Large intestine (tissue), 3 donors: ENCODE results near the gene INHBE. TPM values are rescaled to one million over a fixed set of nuclear protein-coding genes. Genes with fewer than 3 reads are reported as not detected.
"Not testable (repeated sequence)": the region's sequence is repeated elsewhere in the genome, so short reads cannot be mapped to it uniquely, and the experiment has no call there.

Experiments used
- DNase-seq, 2 donors: peaks; one replicate each; pipeline versions ENCODE4 v3.0.0 to v3.0.0-alpha.2; 2013
- H3K27ac ChIP-seq: one replicate; pipeline ENCODE4 v1.5.1; 2013; ENCODE audit warnings: low read length
- H3K27me3 ChIP-seq: 2 replicates; pipeline ENCODE4 v1.6.1; 2013; ENCODE audit warnings: low read length; ENCODE audit not compliant: control insufficient read depth, insufficient read depth
- H3K36me3 ChIP-seq: 2 replicates; pipeline ENCODE4 v1.6.1; 2013; ENCODE audit warnings: low read length; ENCODE audit not compliant: control insufficient read depth, insufficient read depth
- H3K4me1 ChIP-seq: one replicate; pipeline ENCODE4 v1.6.1; 2013; ENCODE audit warnings: low read length; ENCODE audit not compliant: control insufficient read depth, insufficient read depth
- H3K4me3 ChIP-seq: one replicate; pipeline ENCODE4 v1.5.1; 2013; ENCODE audit warnings: low read length
- H3K9me3 ChIP-seq: one replicate; pipeline ENCODE4 v1.6.1; 2013; ENCODE audit warnings: mild to moderate bottlenecking, low read depth, low read length, moderate library complexity; ENCODE audit not compliant: control insufficient read depth
- WGBS: methylation state at CpG from one replicate; pipeline ENCODE4 v1.1.5; 2013; ENCODE audit warnings: low lambda C conversion rate; ENCODE audit not compliant: insufficient coverage; 5-methylcytosine and 5-hydroxymethylcytosine counted together
- polyA plus RNA-seq: library from polyadenylated mRNA; unstranded; fragments of 120-200 nt; gene quantifications from one replicate; pipeline ENCODE4 v1.2.1, GENCODE V29; 2013

Gene INHBE
- polyA plus RNA-seq, 1 donor = 0.28 TPM

DNA sequence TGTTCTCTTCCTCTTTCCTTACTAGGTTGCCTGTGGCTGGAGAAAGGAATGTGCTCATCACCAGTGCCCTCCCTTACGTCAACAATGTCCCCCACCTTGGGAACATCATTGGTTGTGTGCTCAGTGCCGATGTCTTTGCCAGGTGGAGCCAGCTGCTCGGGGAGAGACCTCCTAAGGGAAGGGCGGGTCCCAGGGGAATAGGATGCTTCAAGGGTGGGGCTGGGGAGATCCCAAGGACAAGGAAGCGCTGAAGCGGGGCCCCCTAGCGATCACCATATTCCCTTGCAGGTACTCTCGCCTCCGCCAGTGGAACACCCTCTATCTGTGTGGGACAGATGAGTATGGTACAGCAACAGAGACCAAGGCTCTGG, 43.0 kb downstream of the INHBE start:
- no peak for DNase-seq
- H3K4me3 ChIP-seq = no peak overlapping the region
- no peak overlapping the region for H3K27ac ChIP-seq
- peaks cover 44% of the 10 kb centered on the region for H3K36me3 ChIP-seq
- no peaks in the 10 kb centered on the region for H3K9me3 ChIP-seq
- WGBS = no CpG with 5 or more reads among the region's 9 CpGs
- no peaks in the 10 kb centered on the region for H3K27me3 ChIP-seq
- H3K4me1 ChIP-seq = no peaks in the 10 kb centered on the region

GRCh38 chr12:57498571-57498970, 43.5 kb downstream of the INHBE start:
- WGBS = 100% methylated on average over 1 of the region's 4 CpGs
- no peak for DNase-seq
- no peaks in the 10 kb centered on the region for H3K9me3 ChIP-seq
- H3K4me3 ChIP-seq = no peak overlapping the region
- no peaks in the 10 kb centered on the region for H3K4me1 ChIP-seq
- no peak overlapping the region for H3K27ac ChIP-seq
- peaks cover 44% of the 10 kb centered on the region for H3K36me3 ChIP-seq
- no peaks in the 10 kb centered on the region for H3K27me3 ChIP-seq

DNA sequence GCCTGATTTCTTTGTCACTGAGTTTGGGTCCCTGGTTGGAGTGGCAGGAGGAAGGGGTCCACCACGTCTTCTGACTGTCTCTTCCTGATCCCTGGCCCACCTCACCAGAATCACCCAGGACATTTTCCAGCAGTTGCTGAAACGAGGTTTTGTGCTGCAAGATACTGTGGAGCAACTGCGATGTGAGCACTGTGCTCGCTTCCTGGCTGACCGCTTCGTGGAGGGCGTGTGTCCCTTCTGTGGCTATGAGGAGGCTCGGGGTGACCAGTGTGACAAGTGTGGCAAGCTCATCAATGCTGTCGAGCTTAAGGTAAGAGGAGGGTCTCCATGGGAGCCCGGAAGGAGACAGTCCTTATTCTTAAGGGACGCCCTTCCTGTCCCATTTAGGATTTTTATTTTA, 45.1 kb downstream of the INHBE start:
- peaks cover 57% of the 10 kb centered on the region for H3K36me3 ChIP-seq
- no peak overlapping the region for H3K27ac ChIP-seq
- no peaks in the 10 kb centered on the region for H3K27me3 ChIP-seq
- no peak for DNase-seq
- no peaks in the 10 kb centered on the region for H3K9me3 ChIP-seq
- H3K4me3 ChIP-seq = no peak overlapping the region
- WGBS = no CpG with 5 or more reads among the region's 11 CpGs
- no peaks in the 10 kb centered on the region for H3K4me1 ChIP-seq

GRCh38 chr12:57502311-57502969, 47.3 kb downstream of the INHBE start:
- not testable (repeated sequence) for H3K27ac ChIP-seq, H3K27me3 ChIP-seq, DNase-seq, H3K4me1 ChIP-seq, H3K9me3 ChIP-seq, H3K4me3 ChIP-seq
- WGBS = no CpG with 5 or more reads among the region's 22 CpGs
- peaks cover 60% of the 10 kb centered on the region for H3K36me3 ChIP-seq

DNA sequence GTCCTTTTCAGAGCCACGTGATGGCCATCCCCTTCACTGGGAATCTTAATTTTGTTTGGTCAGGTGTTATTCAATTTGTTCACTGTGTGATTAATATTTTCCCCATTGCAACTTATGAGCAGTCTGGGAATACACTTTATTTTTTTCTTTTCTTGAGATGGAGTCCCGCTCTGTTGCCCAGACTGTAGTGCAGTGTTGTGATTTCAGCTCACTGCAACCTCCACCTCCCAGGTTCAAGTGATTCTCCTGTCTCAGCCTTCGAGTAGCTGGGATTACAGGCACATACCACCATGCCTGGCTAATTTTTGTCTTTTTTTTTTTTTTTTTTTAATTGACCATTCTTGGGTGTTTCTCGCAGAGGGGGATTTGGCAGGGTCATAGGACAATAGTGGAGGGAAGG, 51.4 kb downstream of the INHBE start:
- H3K27ac ChIP-seq, H3K4me1 ChIP-seq, H3K27me3 ChIP-seq, H3K9me3 ChIP-seq, H3K4me3 ChIP-seq, DNase-seq: not testable (repeated sequence)
- peaks cover 52% of the 10 kb centered on the region for H3K36me3 ChIP-seq
- no CpG with 5 or more reads among the region's 4 CpGs for WGBS

Other genes with a start within 250 kb of the INHBE start
- gene NXPH4, start 238.5 kb upstream of the INHBE start, polyA plus RNA-seq = 0.91 TPM
- gene SHMT2, start 225.6 kb upstream of the INHBE start, polyA plus RNA-seq = 66.3 TPM
- gene STAC3, start 204.1 kb upstream of the INHBE start, polyA plus RNA-seq = 4.0 TPM
- 64.2 TPM for gene R3HDM2, start 24.3 kb upstream of the INHBE start, polyA plus RNA-seq
- gene INHBC, start 20.5 kb upstream of the INHBE start, polyA plus RNA-seq = 0.40 TPM
- 7.3 TPM for gene GLI1, start 4.5 kb downstream of the INHBE start, polyA plus RNA-seq
- gene ARHGAP9, start 24.6 kb downstream of the INHBE start, polyA plus RNA-seq = 16.1 TPM
- gene MARS1, start 32.8 kb downstream of the INHBE start, polyA plus RNA-seq = 81.9 TPM
- 39.9 TPM for gene DDIT3, start 65.2 kb downstream of the INHBE start, polyA plus RNA-seq
- 67.7 TPM for gene MBD6, start 67.5 kb downstream of the INHBE start, polyA plus RNA-seq
- gene DCTN2, start 91.9 kb downstream of the INHBE start, polyA plus RNA-seq = 136 TPM
- gene KIF5A, start 94.7 kb downstream of the INHBE start, polyA plus RNA-seq = 12.3 TPM
- gene PIP4K2C, start 135.9 kb downstream of the INHBE start, polyA plus RNA-seq = 26.0 TPM
- 25.9 TPM for gene DTX3, start 149.5 kb downstream of the INHBE start, polyA plus RNA-seq
- gene ARHGEF25, start 156.1 kb downstream of the INHBE start, polyA plus RNA-seq = 17.8 TPM
- 2.4 TPM for gene B4GALNT1, start 177.9 kb downstream of the INHBE start, polyA plus RNA-seq
- 264 TPM for gene OS9, start 238.8 kb downstream of the INHBE start, polyA plus RNA-seq